Measurements from ENCODE around the gene BMPR1B.

GRCh38 chr4:94767446-94767845 lies 9.7 kb downstream of the BMPR1B start:
- TF ChIP-seq CTCF (IDR thresholded peaks at IDR 0.05; ENCODE audit: poor library complexity) (no peak), EZH2 (IDR thresholded peaks at IDR 0.05; ENCODE audit: borderline replicate concordance) (no peak), EZH2phosphoT487 (IDR thresholded peaks at IDR 0.05; ENCODE audit: low read depth, severe bottlenecking, unreplicated experiment) (no peak)

Measured in hepatocyte (in vitro differentiated cells).